Liver (tissue), 9 donors: ENCODE measurements around the gene SNUPN. TPM values are rescaled to one million over a fixed set of nuclear protein-coding genes. Genes with fewer than 3 reads are reported as not detected.

Experiments used
- DNase-seq: peaks from one replicate; pipeline ENCODE4 v3.0.0-alpha.2; 2017; ENCODE audit warnings: low spot score
- H3K27ac ChIP-seq, 2 donors: one replicate each; pipeline ENCODE4 v1.7.0; 2013; ENCODE audit warnings: inconsistent platforms in 2 of 2, low read length in 2 of 2, control low read depth in 1 of 2, low read depth in 1 of 2, mild to moderate bottlenecking in 1 of 2
- H3K27me3 ChIP-seq, 4 donors: one replicate each; pipeline versions ENCODE4 v1.6.1 to v1.7.0; 2013; ENCODE audit warnings: low read length in 3 of 4, inconsistent platforms in 1 of 4, mild to moderate bottlenecking in 1 of 4, moderate library complexity in 1 of 4; ENCODE audit not compliant: control insufficient read depth in 4 of 4, insufficient read depth in 4 of 4
- H3K36me3 ChIP-seq, 4 donors: one replicate each; pipeline versions ENCODE4 v1.6.1 to v1.7.0; 2013; ENCODE audit warnings: low read length in 3 of 4, mild to moderate bottlenecking in 3 of 4, low read depth in 1 of 4, moderate library complexity in 1 of 4; ENCODE audit not compliant: control insufficient read depth in 4 of 4, insufficient read depth in 3 of 4
- H3K4me1 ChIP-seq, 4 donors: one replicate each; pipeline versions ENCODE4 v1.6.1 to v1.7.0; 2013; ENCODE audit warnings: low read length in 3 of 4, mild to moderate bottlenecking in 3 of 4, moderate library complexity in 1 of 4; ENCODE audit not compliant: control insufficient read depth in 4 of 4, insufficient read depth in 4 of 4
- H3K4me3 ChIP-seq, 3 donors: one replicate each; pipeline versions ENCODE4 v1.6.1 to v1.7.0; 2013; ENCODE audit warnings: low read length in 3 of 3, control low read depth in 1 of 3, low read depth in 1 of 3, mild to moderate bottlenecking in 1 of 3
- H3K9ac ChIP-seq, 2 donors: one replicate each; pipeline ENCODE4 v1.7.0; 2013; ENCODE audit warnings: low read length in 2 of 2, mild to moderate bottlenecking in 2 of 2, moderate library complexity in 2 of 2, control low read depth in 1 of 2, low read depth in 1 of 2
- H3K9me3 ChIP-seq, 4 donors: one replicate each; pipeline versions ENCODE4 v1.6.1 to v1.7.0; 2013; ENCODE audit warnings: low read length in 3 of 4; ENCODE audit not compliant: control insufficient read depth in 4 of 4
- FOXA1 ChIP-seq: IDR thresholded peaks from 2 replicates; pipeline ENCODE4 v1.6.1; 2016; ENCODE audit warnings: antibody characterized with exemption
- GABPA ChIP-seq, 2 donors: IDR thresholded peaks in 1 of 2; conservative IDR thresholded peaks in 1 of 2; 2 replicates each; pipeline ENCODE4 v1.6.1; 2016; ENCODE audit warnings: antibody characterized with exemption in 2 of 2, mild to moderate bottlenecking in 1 of 2, moderate library complexity in 1 of 2
- HNF4G ChIP-seq: IDR thresholded peaks from 2 replicates; pipeline ENCODE4 v1.6.1; 2016; ENCODE audit warnings: antibody characterized with exemption
- JUND ChIP-seq, 2 donors: IDR thresholded peaks; 2 replicates each; pipeline ENCODE4 v1.6.1; 2016; ENCODE audit warnings: antibody characterized with exemption in 2 of 2
- NR2F2 ChIP-seq: IDR thresholded peaks from 2 replicates; pipeline ENCODE4 v1.6.1; 2016; ENCODE audit warnings: antibody characterized with exemption
- RXRA ChIP-seq, 2 donors: IDR thresholded peaks; 2 replicates each; pipeline ENCODE4 v1.6.1; 2017 to 2018; ENCODE audit warnings: antibody characterized with exemption in 2 of 2, mild to moderate bottlenecking in 1 of 2
- SP1 ChIP-seq: IDR thresholded peaks from 2 replicates; pipeline ENCODE4 v1.6.1; 2018; ENCODE audit warnings: antibody characterized with exemption, mild to moderate bottlenecking
- YY1 ChIP-seq: IDR thresholded peaks from 2 replicates; pipeline ENCODE4 v1.6.1; 2016; ENCODE audit warnings: antibody characterized with exemption, mild to moderate bottlenecking
- WGBS: extraction: QIAGEN DNeasy Blood & Tissue Kit; methylation state at CpG from one replicate; pipeline ENCODE4 v1.1.7; 2013; 5-methylcytosine and 5-hydroxymethylcytosine counted together
- polyA plus RNA-seq, 2 donors: library from polyadenylated mRNA; stranded (reverse) in 1 of 2; unstranded in 1 of 2; fragments of 200-250 nt in 1 of 2; fragments of >200 nt in 1 of 2; fragmentation: Nextera tagmentation in 1 of 2; extraction: Ambion mirVana in 1 of 2; gene quantifications; one replicate each; pipeline versions ENCODE4 v1.2.1 to v1.2.3, GENCODE V29; 2013 to 2015
- total RNA-seq, 2 donors: library from RNA; depleted of rRNA; stranded (reverse); fragments of >200 nt; gene quantifications; one replicate each; pipeline ENCODE4 v1.2.3, GENCODE V29; 2014
- TF ChIP-seq, protein P1 (sequence below): IDR thresholded peaks from 2 replicates; pipeline ENCODE4 v1.6.1; 2016; ENCODE audit warnings: antibody characterized with exemption, mild to moderate bottlenecking
- TF ChIP-seq, protein P2 (sequence below): IDR thresholded peaks from 2 replicates; pipeline ENCODE4 v1.6.1; 2016; ENCODE audit warnings: antibody characterized with exemption
- TF ChIP-seq, protein P3 (sequence below): fragments of 150-350 bp; IDR thresholded peaks from 2 replicates; pipeline ENCODE4 v1.5.1; 2017; ENCODE audit warnings: improper control_type of control experiment, low read depth, low read length; ENCODE audit not compliant: missing input control
- TF ChIP-seq, protein P4 (sequence below): IDR thresholded peaks from 2 replicates; pipeline ENCODE4 v1.6.1; 2016; ENCODE audit warnings: antibody characterized with exemption
- donor health status: healthy.
- donor health status: healthy.
- donor health status: healthy.
- donor health status: healthy.
- donor health status: healthy.

SNUPN gene
- total and polyA plus RNA-seq, 4 donors: 7.8 to 13.2 (median 12.1) TPM

DNA sequence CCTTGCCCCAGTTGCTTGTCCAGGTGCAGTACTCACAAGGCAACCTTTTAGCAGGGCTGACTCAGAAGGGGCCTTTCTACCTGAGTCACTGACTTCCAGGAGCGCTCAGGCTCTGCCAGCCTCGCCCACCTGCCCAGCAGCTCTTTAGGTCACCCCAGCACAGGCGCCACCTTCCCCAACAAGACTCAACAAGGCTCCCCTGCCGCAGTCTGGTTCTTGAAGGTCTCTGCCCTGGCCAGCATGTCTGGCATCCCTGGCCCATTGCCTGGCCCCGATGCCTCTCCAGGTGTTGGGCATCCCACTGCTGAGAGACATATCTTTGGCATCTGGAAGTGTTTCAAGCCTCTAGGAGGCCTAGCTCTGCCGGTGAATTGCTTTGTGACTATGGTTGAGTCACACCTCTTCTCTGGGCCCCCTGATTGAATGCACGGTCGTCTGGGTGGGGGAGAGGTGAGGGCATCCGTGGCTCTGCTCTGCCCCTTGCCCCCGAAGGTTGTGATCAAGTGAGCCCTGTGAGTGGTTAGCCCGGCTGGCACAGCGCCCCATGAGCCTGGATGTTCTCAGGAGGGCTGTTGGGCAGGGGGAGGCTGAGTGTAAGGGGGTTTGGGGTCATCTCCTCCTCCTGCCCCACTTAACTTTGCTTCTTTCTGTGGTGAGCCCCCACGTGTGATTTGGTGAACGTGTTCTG is 43.8 kb upstream of the SNUPN start:
- H3K4me3 ChIP-seq: no peak overlapping the region
- no peaks in the 10 kb centered on the region for H3K27me3 ChIP-seq
- no peaks in the 10 kb centered on the region for H3K9me3 ChIP-seq
- no peaks in the 10 kb centered on the region for H3K36me3 ChIP-seq
- peaks cover 0 to 17% (median 13%) of the 10 kb centered on the region in 4 donors for H3K4me1 ChIP-seq
- no peak overlapping the region for H3K27ac ChIP-seq
- TF ChIP-seq, protein P1, sequence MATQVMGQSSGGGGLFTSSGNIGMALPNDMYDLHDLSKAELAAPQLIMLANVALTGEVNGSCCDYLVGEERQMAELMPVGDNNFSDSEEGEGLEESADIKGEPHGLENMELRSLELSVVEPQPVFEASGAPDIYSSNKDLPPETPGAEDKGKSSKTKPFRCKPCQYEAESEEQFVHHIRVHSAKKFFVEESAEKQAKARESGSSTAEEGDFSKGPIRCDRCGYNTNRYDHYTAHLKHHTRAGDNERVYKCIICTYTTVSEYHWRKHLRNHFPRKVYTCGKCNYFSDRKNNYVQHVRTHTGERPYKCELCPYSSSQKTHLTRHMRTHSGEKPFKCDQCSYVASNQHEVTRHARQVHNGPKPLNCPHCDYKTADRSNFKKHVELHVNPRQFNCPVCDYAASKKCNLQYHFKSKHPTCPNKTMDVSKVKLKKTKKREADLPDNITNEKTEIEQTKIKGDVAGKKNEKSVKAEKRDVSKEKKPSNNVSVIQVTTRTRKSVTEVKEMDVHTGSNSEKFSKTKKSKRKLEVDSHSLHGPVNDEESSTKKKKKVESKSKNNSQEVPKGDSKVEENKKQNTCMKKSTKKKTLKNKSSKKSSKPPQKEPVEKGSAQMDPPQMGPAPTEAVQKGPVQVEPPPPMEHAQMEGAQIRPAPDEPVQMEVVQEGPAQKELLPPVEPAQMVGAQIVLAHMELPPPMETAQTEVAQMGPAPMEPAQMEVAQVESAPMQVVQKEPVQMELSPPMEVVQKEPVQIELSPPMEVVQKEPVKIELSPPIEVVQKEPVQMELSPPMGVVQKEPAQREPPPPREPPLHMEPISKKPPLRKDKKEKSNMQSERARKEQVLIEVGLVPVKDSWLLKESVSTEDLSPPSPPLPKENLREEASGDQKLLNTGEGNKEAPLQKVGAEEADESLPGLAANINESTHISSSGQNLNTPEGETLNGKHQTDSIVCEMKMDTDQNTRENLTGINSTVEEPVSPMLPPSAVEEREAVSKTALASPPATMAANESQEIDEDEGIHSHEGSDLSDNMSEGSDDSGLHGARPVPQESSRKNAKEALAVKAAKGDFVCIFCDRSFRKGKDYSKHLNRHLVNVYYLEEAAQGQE: no peak
- TF ChIP-seq, protein P2, sequence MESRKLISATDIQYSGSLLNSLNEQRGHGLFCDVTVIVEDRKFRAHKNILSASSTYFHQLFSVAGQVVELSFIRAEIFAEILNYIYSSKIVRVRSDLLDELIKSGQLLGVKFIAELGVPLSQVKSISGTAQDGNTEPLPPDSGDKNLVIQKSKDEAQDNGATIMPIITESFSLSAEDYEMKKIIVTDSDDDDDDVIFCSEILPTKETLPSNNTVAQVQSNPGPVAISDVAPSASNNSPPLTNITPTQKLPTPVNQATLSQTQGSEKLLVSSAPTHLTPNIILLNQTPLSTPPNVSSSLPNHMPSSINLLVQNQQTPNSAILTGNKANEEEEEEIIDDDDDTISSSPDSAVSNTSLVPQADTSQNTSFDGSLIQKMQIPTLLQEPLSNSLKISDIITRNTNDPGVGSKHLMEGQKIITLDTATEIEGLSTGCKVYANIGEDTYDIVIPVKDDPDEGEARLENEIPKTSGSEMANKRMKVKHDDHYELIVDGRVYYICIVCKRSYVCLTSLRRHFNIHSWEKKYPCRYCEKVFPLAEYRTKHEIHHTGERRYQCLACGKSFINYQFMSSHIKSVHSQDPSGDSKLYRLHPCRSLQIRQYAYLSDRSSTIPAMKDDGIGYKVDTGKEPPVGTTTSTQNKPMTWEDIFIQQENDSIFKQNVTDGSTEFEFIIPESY: no peak
- TF ChIP-seq SP1: no peak
- no peak for TF ChIP-seq NR2F2
- no peak for TF ChIP-seq YY1
- no peak for TF ChIP-seq HNF4G
- no peak for TF ChIP-seq JUND (IDR thresholded peaks at IDR 0.05)
- TF ChIP-seq, protein P3, sequence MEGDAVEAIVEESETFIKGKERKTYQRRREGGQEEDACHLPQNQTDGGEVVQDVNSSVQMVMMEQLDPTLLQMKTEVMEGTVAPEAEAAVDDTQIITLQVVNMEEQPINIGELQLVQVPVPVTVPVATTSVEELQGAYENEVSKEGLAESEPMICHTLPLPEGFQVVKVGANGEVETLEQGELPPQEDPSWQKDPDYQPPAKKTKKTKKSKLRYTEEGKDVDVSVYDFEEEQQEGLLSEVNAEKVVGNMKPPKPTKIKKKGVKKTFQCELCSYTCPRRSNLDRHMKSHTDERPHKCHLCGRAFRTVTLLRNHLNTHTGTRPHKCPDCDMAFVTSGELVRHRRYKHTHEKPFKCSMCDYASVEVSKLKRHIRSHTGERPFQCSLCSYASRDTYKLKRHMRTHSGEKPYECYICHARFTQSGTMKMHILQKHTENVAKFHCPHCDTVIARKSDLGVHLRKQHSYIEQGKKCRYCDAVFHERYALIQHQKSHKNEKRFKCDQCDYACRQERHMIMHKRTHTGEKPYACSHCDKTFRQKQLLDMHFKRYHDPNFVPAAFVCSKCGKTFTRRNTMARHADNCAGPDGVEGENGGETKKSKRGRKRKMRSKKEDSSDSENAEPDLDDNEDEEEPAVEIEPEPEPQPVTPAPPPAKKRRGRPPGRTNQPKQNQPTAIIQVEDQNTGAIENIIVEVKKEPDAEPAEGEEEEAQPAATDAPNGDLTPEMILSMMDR: no peak
- TF ChIP-seq RXRA (IDR thresholded peaks at IDR 0.05): no peak
- no peak for TF ChIP-seq GABPA (IDR thresholded peaks at IDR 0.05 in 1 of 2, conservative IDR thresholded peaks at IDR 0.05 in 1 of 2)
- DNase-seq: no peak
- WGBS: 93% methylated on average over 14 of the region's 14 CpGs
- H3K9ac ChIP-seq: no peak overlapping the region

DNA sequence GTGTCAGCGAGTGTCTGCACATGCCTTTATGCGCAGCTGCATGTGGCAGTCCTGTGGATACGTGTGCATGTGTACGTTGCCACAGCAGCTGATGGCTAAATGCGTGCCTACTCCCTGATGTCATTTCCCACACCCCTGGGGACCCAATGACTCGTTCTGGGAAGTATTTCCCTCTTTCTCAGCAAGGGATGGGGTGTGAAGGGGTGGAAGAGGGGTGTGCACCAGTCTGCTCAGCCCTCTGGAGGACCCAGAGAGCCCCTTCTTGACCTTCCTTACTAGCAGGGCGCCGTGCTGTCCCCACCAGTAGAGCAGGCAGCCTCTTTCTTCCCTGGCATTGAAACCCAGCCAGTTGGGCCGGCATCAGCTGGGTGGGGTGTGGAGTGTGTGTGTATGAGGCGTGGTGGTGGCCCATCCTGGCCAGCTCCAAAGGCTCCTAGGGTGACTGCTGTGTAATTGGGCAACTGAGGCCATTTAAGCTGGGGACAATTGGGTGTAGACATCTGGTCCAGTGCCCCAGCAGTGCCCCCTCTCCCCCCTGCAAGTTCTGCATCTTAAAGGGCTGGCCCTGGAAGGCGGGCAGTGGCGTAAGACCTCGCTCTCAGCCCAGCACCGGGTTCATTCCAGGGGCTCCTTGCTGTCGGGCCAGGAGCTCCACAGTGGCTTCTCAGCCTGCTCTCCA is 41.4 kb upstream of the SNUPN start:
- H3K9ac ChIP-seq: no peak overlapping the region
- TF ChIP-seq, protein P1: no peak
- no peak for TF ChIP-seq HNF4G
- TF ChIP-seq JUND (IDR thresholded peaks at IDR 0.05): no peak
- TF ChIP-seq FOXA1: no peak
- TF ChIP-seq, protein P3: no peak
- no peak for TF ChIP-seq NR2F2
- TF ChIP-seq, protein P4, sequence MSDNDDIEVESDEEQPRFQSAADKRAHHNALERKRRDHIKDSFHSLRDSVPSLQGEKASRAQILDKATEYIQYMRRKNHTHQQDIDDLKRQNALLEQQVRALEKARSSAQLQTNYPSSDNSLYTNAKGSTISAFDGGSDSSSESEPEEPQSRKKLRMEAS: no peak
- TF ChIP-seq GABPA (IDR thresholded peaks at IDR 0.05 in 1 of 2, conservative IDR thresholded peaks at IDR 0.05 in 1 of 2): no peak
- no peak for TF ChIP-seq YY1
- TF ChIP-seq, protein P2: no peak

More for the DNA sequence above, 41.4 kb upstream of the SNUPN start:
- Histone ChIP-seq H3K36me3 (no peaks in the 10 kb centered on the region), H3K27me3 (no peaks in the 10 kb centered on the region), H3K4me1 (peaks cover 6 to 30% (median 24%) of the 10 kb centered on the region in 4 donors), H3K9me3 (no peaks in the 10 kb centered on the region), H3K27ac (no peak overlapping the region), H3K4me3 (no peak overlapping the region)
- WGBS: 85% methylated on average over 15 of the region's 15 CpGs
- no peak for DNase-seq
